ENCODE results near the gene BBS5.
"Not testable (repeated sequence)": the region's sequence is repeated elsewhere in the genome, so short reads cannot be mapped to it uniquely, and the experiment has no call there.

Gene BBS5

DNA sequence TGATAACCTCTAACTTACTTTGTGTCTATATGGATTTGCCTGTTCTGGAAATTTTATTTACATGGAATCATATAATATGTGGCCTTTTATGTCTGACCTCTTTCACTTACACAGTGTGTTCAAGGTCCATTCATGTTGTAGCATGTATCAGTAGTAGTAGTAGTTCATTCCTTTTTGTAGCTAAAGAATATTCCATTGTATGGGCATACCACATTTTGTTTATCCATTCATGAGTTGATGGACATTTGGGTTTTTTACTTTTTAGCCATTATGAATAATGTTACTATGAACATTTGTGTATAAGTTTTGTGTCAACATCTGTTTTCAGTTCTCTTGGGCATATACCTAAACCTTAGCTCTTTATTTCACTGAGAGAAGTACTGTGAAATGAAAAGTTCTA is 11.5 kb downstream of the BBS5 start:
- no peak for FAIRE-seq

DNA sequence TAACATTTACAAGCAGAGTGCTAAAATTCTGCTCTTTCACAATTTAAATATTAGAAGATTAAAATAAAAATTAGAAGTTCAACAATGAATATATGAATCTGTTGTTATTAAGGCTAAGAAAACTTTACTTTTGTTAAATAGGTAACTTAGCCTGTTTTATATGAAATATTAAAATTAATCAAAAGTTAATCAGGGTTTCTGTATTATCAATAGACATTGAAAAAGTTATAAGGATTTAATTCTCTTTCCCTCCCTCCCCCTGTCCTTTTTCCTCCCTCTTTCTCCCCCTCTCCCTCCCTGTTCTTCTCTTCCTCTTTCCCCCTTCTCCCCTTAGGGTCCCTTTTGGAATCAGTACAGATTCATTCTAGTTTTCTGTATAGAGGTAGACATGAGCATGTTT is 12.1 kb downstream of the BBS5 start:
- peak; percentile 11 for FAIRE-seq

GRCh38 chr2:169493360-169493759 is 14.1 kb downstream of the BBS5 start:
- FAIRE-seq, result no peak

GRCh38 chr2:169495310-169495928 is 16.1 kb downstream of the BBS5 start:
- FAIRE-seq, result no peak

DNA sequence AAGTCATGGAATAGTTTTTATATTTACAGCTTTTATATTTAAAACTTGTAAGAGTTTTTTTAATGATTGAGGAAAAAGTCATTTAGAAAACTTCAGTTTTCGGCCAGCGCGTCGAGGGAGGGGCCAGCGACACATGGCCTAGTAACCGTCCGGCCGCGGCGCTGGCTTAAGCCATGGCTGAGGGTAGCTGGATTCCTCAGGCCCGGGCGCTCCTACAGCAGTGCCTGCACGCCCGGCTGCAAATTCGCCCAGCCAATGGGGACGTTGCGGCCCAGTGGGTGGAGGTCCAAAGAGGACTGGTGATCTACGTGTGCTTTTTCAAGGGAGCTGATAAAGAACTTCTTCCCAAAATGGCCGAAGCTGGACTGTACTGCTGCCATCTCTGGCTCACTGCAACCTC is 25.4 kb downstream of the BBS5 start:
- FAIRE-seq, result no peak

DNA sequence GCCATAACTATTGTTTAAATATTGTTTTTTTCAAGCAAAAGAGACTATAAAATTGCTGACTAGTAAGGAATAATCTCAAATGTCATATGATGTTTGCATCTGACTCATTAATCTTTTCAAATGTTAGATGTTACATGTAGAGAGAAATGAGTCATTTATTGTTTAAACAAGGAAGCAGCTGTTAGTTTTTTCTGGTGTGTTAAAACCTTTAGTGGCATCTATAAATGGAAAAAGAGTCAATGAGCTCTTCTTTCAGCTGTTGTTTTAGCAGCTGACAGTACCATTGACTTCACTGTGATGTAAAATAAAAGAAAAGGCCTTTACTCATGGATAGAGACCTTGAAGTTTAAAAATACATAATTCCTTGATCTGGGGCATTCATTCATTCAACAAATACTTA is 28.4 kb downstream of the BBS5 start:
- FAIRE-seq, result no peak

DNA sequence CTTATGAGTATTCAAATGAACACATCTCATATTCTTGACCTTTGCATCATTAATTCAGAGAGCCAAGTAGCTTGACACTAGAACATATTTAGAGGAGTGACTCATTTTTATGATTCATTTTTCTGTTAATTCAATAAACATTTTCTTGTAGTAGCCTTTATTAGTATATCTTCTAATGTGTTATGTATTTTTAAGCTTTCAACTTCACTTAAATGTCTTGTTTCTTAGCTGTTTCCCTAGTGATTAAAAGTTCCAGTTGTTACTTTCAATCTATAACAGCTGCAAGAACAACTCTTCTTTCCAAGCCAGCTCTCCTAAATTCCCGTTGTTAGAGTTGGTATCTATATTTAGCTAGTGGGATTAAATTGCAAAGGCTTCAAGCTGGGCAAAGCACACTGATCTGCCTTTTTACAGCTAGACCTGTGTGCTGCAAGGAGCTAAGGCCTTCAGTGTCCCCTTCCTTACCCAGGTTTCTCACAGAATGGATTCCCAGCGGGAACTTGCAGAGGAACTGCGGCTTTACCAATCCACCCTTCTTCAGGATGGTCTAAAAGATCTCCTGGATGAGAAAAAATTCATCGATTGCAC is 30.1 kb downstream of the BBS5 start, which contains the start of gene KLHL41:
Gene KLHL41, plus strand, starts transcription at position 405 of the 588 bp plus-strand sequence. Its CDS starts 77 bp downstream, at position 482.
- FAIRE-seq, result no peak

- no peak for FAIRE-seq
Measured at GRCh38 chr2:169509955-169510354, 30.7 kb downstream of the BBS5 start.

DNA sequence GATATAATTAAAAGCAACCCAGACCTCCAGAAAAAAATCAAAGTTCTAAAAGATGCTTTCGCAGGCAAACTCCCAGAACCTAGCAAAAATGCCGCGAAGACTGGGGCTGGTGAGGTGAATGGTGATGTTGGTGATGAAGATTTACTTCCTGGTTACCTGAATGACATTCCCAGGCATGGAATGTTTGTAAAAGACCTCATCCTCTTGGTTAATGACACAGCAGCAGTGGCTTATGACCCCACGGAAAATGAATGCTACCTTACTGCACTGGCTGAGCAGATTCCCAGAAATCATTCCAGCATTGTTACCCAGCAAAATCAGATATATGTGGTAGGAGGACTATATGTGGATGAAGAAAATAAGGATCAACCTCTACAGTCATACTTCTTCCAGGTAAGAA is 31.2 kb downstream of the BBS5 start:
- no peak for FAIRE-seq

DNA sequence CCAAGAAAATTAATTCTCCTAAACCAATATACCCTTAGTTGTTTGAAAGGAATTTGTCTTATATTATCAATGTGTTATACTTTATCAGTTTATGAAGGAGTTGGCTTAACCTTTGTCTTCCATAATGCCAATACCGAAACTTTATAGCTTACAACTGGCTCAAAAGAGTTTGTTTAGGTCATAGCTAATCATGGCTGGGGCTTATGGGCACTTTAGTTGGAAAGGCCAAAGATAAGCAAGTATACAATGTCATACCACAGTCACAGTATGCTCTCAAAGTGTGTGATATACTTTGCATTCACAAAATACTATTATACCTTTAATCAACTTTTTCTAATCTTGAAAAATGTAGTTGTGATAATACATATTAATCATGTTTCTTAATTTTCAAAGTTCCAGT is 32.5 kb downstream of the BBS5 start:
- FAIRE-seq, result no peak

- no peak for FAIRE-seq
Measured at GRCh38 chr2:169512525-169512924, 33.2 kb downstream of the BBS5 start.

- FAIRE-seq, result no peak
Measured at GRCh38 chr2:169513094-169513493, 33.8 kb downstream of the BBS5 start.

DNA sequence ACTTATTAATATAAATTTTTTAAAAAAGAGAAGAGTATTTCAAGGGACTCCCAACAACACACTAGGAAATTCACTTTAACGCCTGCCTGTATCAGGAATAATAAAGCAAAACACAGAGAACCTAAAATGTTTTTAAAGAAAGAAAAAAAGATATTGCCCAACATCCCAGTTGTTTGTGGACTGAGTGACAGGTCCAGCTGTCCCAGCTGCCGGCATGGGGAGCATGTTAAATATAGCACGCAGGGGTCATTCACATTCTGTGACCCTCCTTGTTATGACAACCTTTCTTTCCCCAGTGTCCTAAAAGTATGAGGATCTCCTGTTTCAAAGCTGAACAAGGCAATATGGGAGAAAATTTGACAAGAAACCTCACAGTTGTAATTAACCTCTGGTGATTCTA is 34.6 kb downstream of the BBS5 start:
- FAIRE-seq, result no peak

GRCh38 chr2:169514758-169515157 is 35.5 kb downstream of the BBS5 start:
- FAIRE-seq, result not testable (repeated sequence)

DNA sequence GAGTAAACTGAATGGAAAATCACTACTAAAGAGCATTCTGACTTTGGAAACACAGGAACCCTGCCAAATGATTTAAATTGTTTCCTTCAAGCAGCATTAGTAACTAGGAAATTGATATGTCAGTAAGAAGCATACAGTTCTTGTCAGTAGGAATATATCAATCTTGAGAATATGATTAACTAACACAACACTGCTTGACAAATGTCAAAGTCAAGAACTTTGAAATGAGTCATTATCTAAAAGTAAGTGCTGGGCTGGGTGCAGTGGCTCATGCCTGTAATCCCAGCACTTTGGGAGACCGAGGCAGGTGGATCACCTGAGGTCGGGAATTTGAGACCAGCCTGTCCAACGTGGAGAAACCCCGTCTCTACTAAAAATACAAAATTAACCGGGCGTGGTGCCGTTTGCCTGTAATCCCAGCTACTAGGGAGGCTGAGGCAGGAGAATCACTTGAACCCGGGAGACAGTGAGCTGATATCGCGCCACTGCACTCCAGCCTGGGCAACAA is 37.2 kb downstream of the BBS5 start:
- not testable (repeated sequence) for FAIRE-seq

GRCh38 chr2:169520896-169521295 is 41.6 kb downstream of the BBS5 start:
- FAIRE-seq, result no peak

GRCh38 chr2:169523681-169524080 is 44.4 kb downstream of the BBS5 start:
- no peak for FAIRE-seq

- FAIRE-seq, result no peak
Measured at GRCh38 chr2:169525434-169525833, 46.1 kb downstream of the BBS5 start.

- no peak for FAIRE-seq
Measured at GRCh38 chr2:169526451-169526850, 47.2 kb downstream of the BBS5 start.

DNA sequence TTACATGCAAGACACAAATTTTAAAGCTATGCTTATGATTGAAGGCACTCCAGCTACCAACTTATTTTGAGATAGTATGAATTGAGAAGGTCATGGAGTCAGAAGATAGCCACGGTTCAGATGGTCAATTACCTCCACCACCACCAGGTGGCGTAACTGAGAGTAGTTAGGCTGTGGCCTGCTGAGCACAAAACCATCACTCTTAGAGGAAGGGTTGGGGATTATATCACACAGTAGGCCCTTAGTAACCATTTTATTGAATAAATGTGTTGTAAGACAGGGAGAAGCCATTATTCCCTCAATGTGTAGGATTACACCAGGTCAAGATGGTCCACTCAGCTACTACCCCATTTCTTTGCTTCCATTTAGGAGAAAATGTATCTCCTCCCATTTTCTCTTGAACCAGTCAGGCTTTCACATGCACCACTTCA is 49.0 kb downstream of the BBS5 start:
- peak; percentile 47 for FAIRE-seq

DNA sequence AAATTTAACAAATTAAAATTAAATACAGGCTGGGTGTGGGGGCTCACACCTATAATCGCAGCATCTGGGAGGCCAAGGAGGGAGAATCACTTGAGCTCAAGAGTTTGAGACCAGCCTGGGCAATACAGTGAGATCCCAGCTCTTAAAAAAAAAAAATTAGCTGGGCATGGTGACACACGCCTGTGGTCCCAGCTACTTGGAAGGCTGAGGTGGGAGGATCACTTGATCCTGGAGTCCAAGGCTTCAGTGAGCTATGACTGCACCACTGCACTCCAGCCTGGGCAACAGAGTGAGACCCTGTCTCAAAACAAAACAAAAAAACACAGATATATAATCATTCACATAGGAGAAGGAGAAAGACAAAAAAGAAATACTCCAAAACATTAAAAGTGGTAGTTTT is 60.2 kb downstream of the BBS5 start:
- not testable (repeated sequence) for FAIRE-seq

- FAIRE-seq, result no peak
Measured at GRCh38 chr2:169540146-169540545, 60.9 kb downstream of the BBS5 start.

- FAIRE-seq, result no peak
Measured at GRCh38 chr2:169542433-169542832, 63.1 kb downstream of the BBS5 start.

DNA sequence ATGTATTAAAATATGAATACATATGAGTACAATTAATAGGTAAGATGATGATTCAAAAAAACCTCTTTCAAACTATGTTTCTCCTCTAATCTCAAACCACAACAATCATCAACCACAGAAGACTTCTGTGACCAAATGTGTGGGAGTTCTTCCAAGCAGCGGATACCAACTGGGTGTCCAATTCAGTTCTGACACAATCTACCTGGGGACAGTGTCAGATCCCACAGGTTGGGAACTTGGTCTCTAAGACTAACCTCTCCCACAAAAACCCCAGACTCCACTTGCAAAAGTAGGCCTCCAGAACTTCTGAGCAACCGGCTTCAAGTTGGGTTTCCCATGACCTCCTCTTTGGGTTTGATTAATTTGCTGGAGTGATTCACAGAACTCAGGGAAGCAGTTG is 67.5 kb downstream of the BBS5 start:
- no peak for FAIRE-seq

All from A204.1 (cell line).